HEK293 (cell line): ENCODE data around the gene GRK5.

Experiments used
- CTCF ChIA-PET: fragments of 350-600 bp; formaldehyde crosslinking; extraction: SDS; loops from one replicate; lab custom pipeline; 2021; ENCODE audit warnings: antibody characterized with exemption; lab: Yijun Ruan, JAX
- POLR2A ChIA-PET: fragments of 300-600 bp; formaldehyde crosslinking; extraction: SDS; loops from one replicate; lab custom pipeline; 2020; ENCODE audit warnings: antibody characterized with exemption, inconsistent platforms; lab: Yijun Ruan, JAX
- H3K27ac ChIP-seq: fragments of 200-500 bp; sonication (Bioruptor generic); 2 replicates; pipeline ENCODE4 v1.5.1; 2014; ENCODE audit warnings: low read depth, low read length, control low read depth, inconsistent platforms; ENCODE audit errors: extremely low read depth
- H3K36me3 ChIP-seq, 2 experiments: fragments of 200-500 bp in 1 of 2; sonication (Bioruptor generic) in 1 of 2; 1 replicate in 1 of 2; 2 replicates in 1 of 2; pipeline ENCODE4 v1.5.1; 2014 to 2017; ENCODE audit warnings: inconsistent platforms in 2 of 2, low read length in 2 of 2; ENCODE audit not compliant: control insufficient read depth in 2 of 2, insufficient read depth in 1 of 2
- H3K4me1 ChIP-seq: fragments of 200-500 bp; sonication (Bioruptor generic); 2 replicates; pipeline ENCODE4 v1.5.1; 2014; ENCODE audit warnings: mild to moderate bottlenecking, low read length, inconsistent platforms; ENCODE audit not compliant: control insufficient read depth, insufficient read depth
- H3K4me3 ChIP-seq: 2 replicates; pipeline ENCODE4 v1.5.1; 2011; ENCODE audit warnings: low read depth, mild to moderate bottlenecking, control low read depth, low read length, moderate library complexity
- H3K9me3 ChIP-seq: fragments of 200-500 bp; sonication (Bioruptor generic); 2 replicates; pipeline ENCODE4 v1.5.1; 2014; ENCODE audit warnings: low read depth, low read length, inconsistent platforms; ENCODE audit not compliant: control insufficient read depth, insufficient read depth
- FEZF1 ChIP-seq: fragments of 450-650 bp; formaldehyde crosslinking; IDR thresholded peaks from 2 replicates; pipeline ENCODE4 v1.5.1; 2016; ENCODE audit warnings: missing biosample characterization, missing genetic modification characterization
- KLF1 ChIP-seq: fragments of 450-650 bp; formaldehyde crosslinking; IDR thresholded peaks from 2 replicates; pipeline ENCODE4 v1.5.1; 2016; ENCODE audit warnings: missing biosample characterization, missing genetic modification characterization
- KLF17 ChIP-seq: fragments of 450-650 bp; formaldehyde crosslinking; IDR thresholded peaks from 2 replicates; pipeline ENCODE4 v1.5.1; 2016; ENCODE audit warnings: missing biosample characterization, missing genetic modification characterization
- KLF9 ChIP-seq: fragments of 450-650 bp; formaldehyde crosslinking; IDR thresholded peaks from 2 replicates; pipeline ENCODE4 v1.5.1; 2016; ENCODE audit warnings: missing biosample characterization, missing genetic modification characterization, low read depth
- SP3 ChIP-seq: fragments of 450-650 bp; formaldehyde crosslinking; IDR thresholded peaks from 2 replicates; pipeline ENCODE4 v1.5.1; 2016; ENCODE audit warnings: missing biosample characterization, missing genetic modification characterization
- ZFP69B ChIP-seq: fragments of 450-650 bp; formaldehyde crosslinking; IDR thresholded peaks from 2 replicates; pipeline ENCODE4 v1.5.1; 2016; ENCODE audit warnings: missing biosample characterization, missing genetic modification characterization
- ZNF155 ChIP-seq: fragments of 450-650 bp; formaldehyde crosslinking; IDR thresholded peaks from 2 replicates; pipeline ENCODE4 v1.5.1; 2016; ENCODE audit warnings: missing biosample characterization, missing genetic modification characterization
- ZNF366 ChIP-seq: fragments of 450-650 bp; formaldehyde crosslinking; conservative IDR thresholded peaks from 2 replicates; pipeline ENCODE4 v1.5.1; 2016; ENCODE audit warnings: missing biosample characterization, missing genetic modification characterization
- ZNF548 ChIP-seq: fragments of 450-650 bp; formaldehyde crosslinking; IDR thresholded peaks from 2 replicates; pipeline ENCODE4 v1.5.1; 2016; ENCODE audit warnings: missing biosample characterization, missing genetic modification characterization
- ZNF558 ChIP-seq: fragments of 450-650 bp; formaldehyde crosslinking; IDR thresholded peaks from 2 replicates; pipeline ENCODE4 v1.5.1; 2016; ENCODE audit warnings: missing biosample characterization, missing genetic modification characterization
- ZNF692 ChIP-seq: fragments of 450-650 bp; formaldehyde crosslinking; IDR thresholded peaks from 2 replicates; pipeline ENCODE4 v1.5.1; 2016; ENCODE audit warnings: missing biosample characterization, missing genetic modification characterization
- TF ChIP-seq, protein P1 (sequence below): fragments of 450-650 bp; formaldehyde crosslinking; IDR thresholded peaks from 2 replicates; pipeline ENCODE4 v1.5.1; 2016; ENCODE audit warnings: missing biosample characterization, missing genetic modification characterization
- TF ChIP-seq, protein P2 (sequence below): fragments of 450-650 bp; formaldehyde crosslinking; IDR thresholded peaks from 2 replicates; pipeline ENCODE4 v1.5.1; 2017; ENCODE audit warnings: missing biosample characterization, missing genetic modification characterization
- TF ChIP-seq, protein P3 (sequence below): fragments of 450-650 bp; formaldehyde crosslinking; IDR thresholded peaks from 2 replicates; pipeline ENCODE4 v1.5.1; 2016; ENCODE audit warnings: missing biosample characterization, missing genetic modification characterization, low read depth
- TF ChIP-seq, protein P4 (sequence below): fragments of 450-650 bp; formaldehyde crosslinking; IDR thresholded peaks from 2 replicates; pipeline ENCODE4 v1.5.1; 2016; ENCODE audit warnings: missing biosample characterization, missing genetic modification characterization

GRK5 gene

DNA sequence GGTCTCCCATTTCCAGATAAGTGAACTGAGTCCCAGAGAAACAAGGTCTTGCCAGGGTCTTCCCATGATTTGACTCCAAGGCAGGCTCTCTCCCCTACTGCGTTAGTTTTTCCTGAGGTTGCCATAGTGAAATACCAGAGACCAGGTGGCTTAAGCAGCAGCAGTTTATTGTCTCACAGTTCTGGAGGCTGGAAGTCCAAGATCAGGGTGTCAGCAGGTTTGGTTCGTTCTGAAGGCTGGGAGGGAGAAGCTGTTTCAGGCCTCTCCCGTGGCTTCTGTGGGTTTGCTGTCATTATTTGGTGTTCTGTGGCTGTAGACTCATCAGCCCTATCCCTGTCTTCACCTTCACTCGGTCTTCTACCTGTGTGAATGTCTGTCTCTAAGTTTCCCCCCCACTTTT is 129.9 kb downstream of the GRK5 start:
- TF ChIP-seq ZNF558 (no peak), ZNF548 (tag by site-specific recombination) (peak; percentile 95)
- no peak overlapping the region for H3K27ac ChIP-seq
- no peaks in the 10 kb centered on the region for H3K36me3 ChIP-seq
- no peak overlapping the region for H3K4me3 ChIP-seq
- no peaks in the 10 kb centered on the region for H3K9me3 ChIP-seq
- POLR2A ChIA-PET, result no interaction called here
- no peaks in the 10 kb centered on the region; the same call in 1 of the 2 replicates for H3K4me1 ChIP-seq
- CTCF ChIA-PET, result no interaction called here

- TF ChIP-seq, protein P1, sequence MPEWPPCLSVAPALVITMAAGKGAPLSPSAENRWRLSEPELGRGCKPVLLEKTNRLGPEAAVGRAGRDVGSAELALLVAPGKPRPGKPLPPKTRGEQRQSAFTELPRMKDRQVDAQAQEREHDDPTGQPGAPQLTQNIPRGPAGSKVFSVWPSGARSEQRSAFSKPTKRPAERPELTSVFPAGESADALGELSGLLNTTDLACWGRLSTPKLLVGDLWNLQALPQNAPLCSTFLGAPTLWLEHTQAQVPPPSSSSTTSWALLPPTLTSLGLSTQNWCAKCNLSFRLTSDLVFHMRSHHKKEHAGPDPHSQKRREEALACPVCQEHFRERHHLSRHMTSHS, result no peak
- TF ChIP-seq ZFP69B (tag by site-specific recombination), result peak; percentile 57; the same call in 1 of the 2 replicates
- TF ChIP-seq KLF17 (tag by site-specific recombination), result peak; percentile 79; the same call in 1 of the 2 replicates
- TF ChIP-seq, protein P2, sequence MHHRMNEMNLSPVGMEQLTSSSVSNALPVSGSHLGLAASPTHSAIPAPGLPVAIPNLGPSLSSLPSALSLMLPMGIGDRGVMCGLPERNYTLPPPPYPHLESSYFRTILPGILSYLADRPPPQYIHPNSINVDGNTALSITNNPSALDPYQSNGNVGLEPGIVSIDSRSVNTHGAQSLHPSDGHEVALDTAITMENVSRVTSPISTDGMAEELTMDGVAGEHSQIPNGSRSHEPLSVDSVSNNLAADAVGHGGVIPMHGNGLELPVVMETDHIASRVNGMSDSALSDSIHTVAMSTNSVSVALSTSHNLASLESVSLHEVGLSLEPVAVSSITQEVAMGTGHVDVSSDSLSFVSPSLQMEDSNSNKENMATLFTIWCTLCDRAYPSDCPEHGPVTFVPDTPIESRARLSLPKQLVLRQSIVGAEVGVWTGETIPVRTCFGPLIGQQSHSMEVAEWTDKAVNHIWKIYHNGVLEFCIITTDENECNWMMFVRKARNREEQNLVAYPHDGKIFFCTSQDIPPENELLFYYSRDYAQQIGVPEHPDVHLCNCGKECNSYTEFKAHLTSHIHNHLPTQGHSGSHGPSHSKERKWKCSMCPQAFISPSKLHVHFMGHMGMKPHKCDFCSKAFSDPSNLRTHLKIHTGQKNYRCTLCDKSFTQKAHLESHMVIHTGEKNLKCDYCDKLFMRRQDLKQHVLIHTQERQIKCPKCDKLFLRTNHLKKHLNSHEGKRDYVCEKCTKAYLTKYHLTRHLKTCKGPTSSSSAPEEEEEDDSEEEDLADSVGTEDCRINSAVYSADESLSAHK, result no peak
- TF ChIP-seq FEZF1 (tag by site-specific recombination), result peak; percentile 68
- no peak for TF ChIP-seq KLF9 (tag by site-specific recombination)
- TF ChIP-seq ZNF155 (tag by site-specific recombination), result no peak
- TF ChIP-seq, protein P3, sequence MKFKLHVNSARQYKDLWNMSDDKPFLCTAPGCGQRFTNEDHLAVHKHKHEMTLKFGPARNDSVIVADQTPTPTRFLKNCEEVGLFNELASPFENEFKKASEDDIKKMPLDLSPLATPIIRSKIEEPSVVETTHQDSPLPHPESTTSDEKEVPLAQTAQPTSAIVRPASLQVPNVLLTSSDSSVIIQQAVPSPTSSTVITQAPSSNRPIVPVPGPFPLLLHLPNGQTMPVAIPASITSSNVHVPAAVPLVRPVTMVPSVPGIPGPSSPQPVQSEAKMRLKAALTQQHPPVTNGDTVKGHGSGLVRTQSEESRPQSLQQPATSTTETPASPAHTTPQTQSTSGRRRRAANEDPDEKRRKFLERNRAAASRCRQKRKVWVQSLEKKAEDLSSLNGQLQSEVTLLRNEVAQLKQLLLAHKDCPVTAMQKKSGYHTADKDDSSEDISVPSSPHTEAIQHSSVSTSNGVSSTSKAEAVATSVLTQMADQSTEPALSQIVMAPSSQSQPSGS (tag by site-specific recombination), result peak; percentile 39; the same call in 1 of the 2 replicates
- peak; percentile 59 for TF ChIP-seq ZNF692 (tag by site-specific recombination)
- TF ChIP-seq, protein P4, sequence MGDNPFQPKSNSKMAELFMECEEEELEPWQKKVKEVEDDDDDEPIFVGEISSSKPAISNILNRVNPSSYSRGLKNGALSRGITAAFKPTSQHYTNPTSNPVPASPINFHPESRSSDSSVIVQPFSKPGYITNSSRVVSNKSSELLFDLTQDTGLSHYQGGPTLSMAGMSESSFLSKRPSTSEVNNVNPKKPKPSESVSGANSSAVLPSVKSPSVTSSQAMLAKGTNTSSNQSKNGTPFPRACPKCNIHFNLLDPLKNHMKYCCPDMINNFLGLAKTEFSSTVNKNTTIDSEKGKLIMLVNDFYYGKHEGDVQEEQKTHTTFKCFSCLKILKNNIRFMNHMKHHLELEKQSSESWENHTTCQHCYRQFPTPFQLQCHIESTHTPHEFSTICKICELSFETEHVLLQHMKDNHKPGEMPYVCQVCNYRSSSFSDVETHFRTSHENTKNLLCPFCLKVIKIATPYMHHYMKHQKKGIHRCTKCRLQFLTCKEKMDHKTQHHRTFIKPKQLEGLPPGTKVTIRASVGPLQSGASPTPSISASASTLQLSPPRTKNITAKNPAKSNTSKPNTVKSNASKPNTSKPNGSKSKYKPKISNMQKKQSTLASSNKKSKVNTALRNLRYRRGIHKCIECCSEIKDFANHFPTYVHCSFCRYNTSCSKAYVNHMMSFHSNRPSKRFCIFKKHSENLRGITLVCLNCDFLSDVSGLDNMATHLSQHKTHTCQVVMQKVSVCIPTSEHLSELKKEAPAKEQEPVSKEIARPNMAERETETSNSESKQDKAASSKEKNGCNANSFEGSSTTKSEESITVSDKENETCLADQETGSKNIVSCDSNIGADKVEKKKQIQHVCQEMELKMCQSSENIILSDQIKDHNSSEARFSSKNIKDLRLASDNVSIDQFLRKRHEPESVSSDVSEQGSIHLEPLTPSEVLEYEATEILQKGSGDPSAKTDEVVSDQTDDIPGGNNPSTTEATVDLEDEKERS (tag by site-specific recombination), result no peak
- TF ChIP-seq SP3 (tag by site-specific recombination), result no peak
- peak; percentile 43; the same call in 1 of the 2 replicates for TF ChIP-seq ZNF366 (tag by site-specific recombination)
- TF ChIP-seq KLF1 (tag by site-specific recombination), result peak; percentile 31; the same call in 1 of the 2 replicates
- CTCF ChIA-PET, result interaction anchor here (0.9 kb wide), 1 partner anchor 8 kb away, joined by 3 read pairs; no protein-coding TSS in a partner anchor
- POLR2A ChIA-PET, result no interaction called here
Observed at GRCh38 chr10:119337796-119338432, 130.5 kb downstream of the GRK5 start.

More at GRCh38 chr10:119337796-119338432, 130.5 kb downstream of the GRK5 start:
- Histone ChIP-seq H3K4me3 (no peak overlapping the region), H3K36me3 (no peaks in the 10 kb centered on the region), H3K9me3 (no peaks in the 10 kb centered on the region), H3K27ac (no peak overlapping the region), H3K4me1 (no peaks in the 10 kb centered on the region; the same call in 1 of the 2 replicates)
